ENCODE data around the gene DBI. TPM values are rescaled to one million over a fixed set of nuclear protein-coding genes. Genes with fewer than 3 reads are reported as not detected.

DBI gene
- total and polyA plus RNA-seq, 2 experiments from 2014 or later = 171 to 873 TPM

- Mint-ChIP-seq H3K4me3 (no peak overlapping the region), H3K9me3 (no peaks in the 10 kb centered on the region), H3K27me3 (ENCODE audit: insufficient read depth, low read depth, poor library complexity) (peaks cover 2% of the 10 kb centered on the region), H3K36me3 (ENCODE audit: low read depth) (no peaks in the 10 kb centered on the region), H3K27ac (no peak overlapping the region), H3K4me1 (peaks cover 9% of the 10 kb centered on the region)
- ATAC-seq (no peak), DNase-seq (ENCODE audit: low spot score) (no peak)
- Histone ChIP-seq H4K20me1 (replicated peaks; ENCODE audit: insufficient read depth) (no peaks in the 10 kb centered on the region), H3K4me2 (no peak overlapping the region), H2AFZ (no peak overlapping the region), H3K27me3 (ENCODE audit: insufficient read depth) (no peaks in the 10 kb centered on the region), H3K4me1 (ENCODE audit: insufficient read depth) (peaks cover 4% of the 10 kb centered on the region; the same call in 1 of the 2 replicates), H3K27ac (ENCODE audit: low read depth) (no peak overlapping the region), H3K4me3 (no peak overlapping the region), H3K79me2 (replicated peaks; ENCODE audit: insufficient read depth) (no peaks in the 10 kb centered on the region), H3K36me3 (ENCODE audit: insufficient read depth) (no peaks in the 10 kb centered on the region), H3K9me2 (ENCODE audit: insufficient read depth) (no peaks in the 10 kb centered on the region), H3F3A (replicated peaks; ENCODE audit: low read depth) (no peaks in the 10 kb centered on the region)
- TF ChIP-seq ETS1 (IDR thresholded peaks at IDR 0.05) (no peak), ZNF114 (CRISPR knock-in tag; IDR thresholded peaks at IDR 0.05) (no peak), EZH2 (IDR thresholded peaks at IDR 0.05; ENCODE audit: low read depth, unreplicated experiment) (no peak), REST (IDR thresholded peaks at IDR 0.05; ENCODE audit: unreplicated experiment) (no peak), NANOG (IDR thresholded peaks at IDR 0.05; ENCODE audit: borderline replicate concordance) (no peak), JUNB (IDR thresholded peaks at IDR 0.05; ENCODE audit: unreplicated experiment) (no peak), POLR2AphosphoS5 (IDR thresholded peaks at IDR 0.05; ENCODE audit: low read depth) (no peak), ZNF331 (CRISPR knock-in tag; IDR thresholded peaks at IDR 0.05; ENCODE audit: low read depth) (no peak), ZNF462 (CRISPR knock-in tag; IDR thresholded peaks at IDR 0.05) (no peak)
Measured at GRCh38 chr2:119383410-119384140, 16.8 kb downstream of the DBI start.

Measured in GM23338 (cell line).